ENCODE results near the gene LTBP3.

The LTBP3 gene

GRCh38 chr11:65506772-65507505 lies 51.2 kb downstream of the LTBP3 start:
- DNase-seq (ENCODE audit: low spot score), result peak; percentile 83

GRCh38 chr11:65506290-65506771 lies 51.8 kb downstream of the LTBP3 start:
- no peak for DNase-seq (ENCODE audit: low spot score)

- DNase-seq (ENCODE audit: low spot score), result no peak
Measured at GRCh38 chr11:65505466-65506289, 52.5 kb downstream of the LTBP3 start.

GRCh38 chr11:65504674-65505465 lies 53.3 kb downstream of the LTBP3 start:
- no peak for DNase-seq (ENCODE audit: low spot score)

GRCh38 chr11:65503949-65504673 lies 54.0 kb downstream of the LTBP3 start:
- no peak for DNase-seq (ENCODE audit: low spot score)

- no peak for DNase-seq (ENCODE audit: low spot score)
Measured at GRCh38 chr11:65503368-65503948, 54.7 kb downstream of the LTBP3 start.

GRCh38 chr11:65502555-65503367 lies 55.4 kb downstream of the LTBP3 start:
- no peak for DNase-seq (ENCODE audit: low spot score)

GRCh38 chr11:65502274-65502554 lies 55.9 kb downstream of the LTBP3 start:
- DNase-seq (ENCODE audit: low spot score), result no peak

GRCh38 chr11:65501472-65502273 lies 56.5 kb downstream of the LTBP3 start:
- no peak for DNase-seq (ENCODE audit: low spot score)

GRCh38 chr11:65501186-65501471 lies 57.0 kb downstream of the LTBP3 start:
- no peak for DNase-seq (ENCODE audit: low spot score)

- DNase-seq (ENCODE audit: low spot score), result peak; percentile 55
Measured at GRCh38 chr11:65500387-65501185, 57.6 kb downstream of the LTBP3 start.

GRCh38 chr11:65499713-65500386 lies 58.3 kb downstream of the LTBP3 start:
- DNase-seq (ENCODE audit: low spot score), result no peak

- peak; percentile 95 for DNase-seq (ENCODE audit: low spot score)
Measured at GRCh38 chr11:65498977-65499712, 59.0 kb downstream of the LTBP3 start, which contains the start of gene MALAT1. TSS of gene MALAT1 (plus strand) at chr11:65499045.

- DNase-seq (ENCODE audit: low spot score), result no peak
Measured at GRCh38 chr11:65498727-65498976, 59.5 kb downstream of the LTBP3 start.

GRCh38 chr11:65498042-65498726 lies 60.0 kb downstream of the LTBP3 start:
- peak; percentile 78 for DNase-seq (ENCODE audit: low spot score)

- peak; percentile 98 for DNase-seq (ENCODE audit: low spot score)
Measured at GRCh38 chr11:65497141-65498041, 60.8 kb downstream of the LTBP3 start.
